Vagina (tissue), 2 donors: ENCODE measurements around the gene KCNK4.

Source experiments
- POLR2A ChIP-seq, 2 donors: fragments of 450-650 bp; IDR thresholded peaks; one replicate each; pipeline ENCODE4 v1.6.1; 2017; ENCODE audit warnings: antibody characterized with exemption in 2 of 2, mild to moderate bottlenecking in 2 of 2, moderate library complexity in 2 of 2
- POLR2AphosphoS5 ChIP-seq, 2 donors: sonication (generic); formaldehyde crosslinking; IDR thresholded peaks; one replicate each; pipeline ENCODE4 v1.9.0; 2017; ENCODE audit warnings: antibody characterized with exemption in 2 of 2, mild to moderate bottlenecking in 2 of 2, low read depth in 1 of 2; ENCODE audit not compliant: insufficient read depth in 1 of 2
- TF ChIP-seq, protein P1 (sequence below), 3 experiments: fragments of 450-650 bp in 2 of 3; fragments of 200-600 bp in 1 of 3; sonication (generic) in 1 of 3; IDR thresholded peaks; one replicate each; pipeline ENCODE4 v1.5.1; 2017 to 2019; ENCODE audit warnings: antibody characterized with exemption in 3 of 3, mild to moderate bottlenecking in 2 of 3, moderate library complexity in 2 of 3

DNA sequence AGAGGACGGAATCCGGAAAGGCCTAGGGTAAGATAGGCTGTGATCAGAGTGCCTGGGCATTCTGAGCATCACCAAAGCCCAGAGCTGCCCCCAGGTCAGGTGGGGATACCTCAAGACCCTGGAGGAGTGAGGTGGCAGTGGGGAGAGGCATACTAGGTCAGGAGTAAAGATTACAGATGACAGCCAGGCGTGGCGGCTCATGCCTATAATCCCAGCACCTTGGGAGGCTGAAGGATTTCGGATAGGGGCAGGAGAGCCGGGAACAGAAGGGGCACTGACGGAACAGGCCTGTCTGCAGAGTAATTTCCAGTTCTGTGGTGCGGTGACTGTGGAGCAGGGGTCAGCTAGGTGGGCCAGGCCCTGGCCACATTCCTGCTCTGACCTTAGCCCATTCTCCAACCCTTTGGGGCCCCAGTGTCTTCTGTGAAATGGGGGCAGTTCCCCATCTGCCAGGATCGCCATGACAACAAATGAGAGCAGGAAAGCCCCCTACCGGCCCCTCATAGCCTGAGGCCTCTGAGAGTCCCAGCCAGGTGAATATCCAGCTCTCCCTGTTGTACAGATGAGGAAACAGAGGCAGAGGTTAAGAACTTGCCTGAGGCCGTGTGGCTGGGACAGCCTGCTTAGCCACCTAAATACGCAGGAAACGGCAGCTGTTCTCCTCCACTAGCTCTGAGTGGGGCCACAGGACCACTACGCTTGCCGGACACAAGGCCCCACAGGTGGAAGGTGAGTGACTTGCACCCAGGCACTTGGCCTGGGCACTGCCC, 15.9 kb upstream of the KCNK4 start:
- TF ChIP-seq, protein P1, sequence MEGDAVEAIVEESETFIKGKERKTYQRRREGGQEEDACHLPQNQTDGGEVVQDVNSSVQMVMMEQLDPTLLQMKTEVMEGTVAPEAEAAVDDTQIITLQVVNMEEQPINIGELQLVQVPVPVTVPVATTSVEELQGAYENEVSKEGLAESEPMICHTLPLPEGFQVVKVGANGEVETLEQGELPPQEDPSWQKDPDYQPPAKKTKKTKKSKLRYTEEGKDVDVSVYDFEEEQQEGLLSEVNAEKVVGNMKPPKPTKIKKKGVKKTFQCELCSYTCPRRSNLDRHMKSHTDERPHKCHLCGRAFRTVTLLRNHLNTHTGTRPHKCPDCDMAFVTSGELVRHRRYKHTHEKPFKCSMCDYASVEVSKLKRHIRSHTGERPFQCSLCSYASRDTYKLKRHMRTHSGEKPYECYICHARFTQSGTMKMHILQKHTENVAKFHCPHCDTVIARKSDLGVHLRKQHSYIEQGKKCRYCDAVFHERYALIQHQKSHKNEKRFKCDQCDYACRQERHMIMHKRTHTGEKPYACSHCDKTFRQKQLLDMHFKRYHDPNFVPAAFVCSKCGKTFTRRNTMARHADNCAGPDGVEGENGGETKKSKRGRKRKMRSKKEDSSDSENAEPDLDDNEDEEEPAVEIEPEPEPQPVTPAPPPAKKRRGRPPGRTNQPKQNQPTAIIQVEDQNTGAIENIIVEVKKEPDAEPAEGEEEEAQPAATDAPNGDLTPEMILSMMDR (IDR thresholded peaks at IDR 0.05), result no peak
- TF ChIP-seq POLR2A (IDR thresholded peaks at IDR 0.05) (no peak), POLR2AphosphoS5 (IDR thresholded peaks at IDR 0.05; ENCODE audit: insufficient read depth in 1 of 2, low read depth in 1 of 2) (no peak)
